NCI-H526 (cell line): ENCODE results near the gene CAMK2N2.

Experiments used
- DNase-seq, 2 experiments: peaks; one replicate each; lab custom pipeline; 2025; lab: John Stamatoyannopoulos, UW

The CAMK2N2 gene

GRCh38 chr3:184222521-184222920 is 38.8 kb downstream of the CAMK2N2 start:
- DNase-seq = no peak

DNA sequence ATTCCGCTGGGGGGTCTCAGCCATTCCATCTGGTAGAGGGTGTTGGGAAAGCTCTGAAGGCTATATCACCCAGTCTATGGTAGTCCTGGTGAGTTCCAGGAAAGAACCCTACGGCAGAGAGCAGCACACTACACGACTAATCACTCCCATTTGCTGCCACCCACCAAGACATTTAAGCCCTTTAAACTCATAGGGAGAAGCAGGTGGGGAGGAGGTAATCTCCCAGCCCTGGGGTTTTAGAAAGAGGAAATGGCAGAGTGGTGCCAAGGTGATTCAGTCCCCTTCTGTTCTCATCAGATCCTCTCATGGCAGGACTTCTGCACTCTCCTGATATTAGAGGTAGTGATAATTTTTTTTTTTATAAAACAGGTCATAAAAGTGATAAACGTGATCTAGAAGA is 42.5 kb downstream of the CAMK2N2 start:
- no peak for DNase-seq

- no peak for DNase-seq
Measured at GRCh38 chr3:184211718-184212117, 49.6 kb downstream of the CAMK2N2 start.

GRCh38 chr3:184211297-184211696 is 50.1 kb downstream of the CAMK2N2 start:
- DNase-seq = no peak
